GM13977 (cell line): ENCODE results near the gene FBLN2.

Experiments used
- DNase-seq: peaks from one replicate; pipeline ENCODE4 v3.0.0; 2012; ENCODE audit warnings: low spot score
- CTCF ChIP-seq: IDR thresholded peaks from 2 replicates; pipeline ENCODE4 v1.5.1; 2012; ENCODE audit warnings: mild to moderate bottlenecking, control low read depth; ENCODE audit not compliant: insufficient read depth; ENCODE audit errors: extremely low read depth, missing control alignments
- in situ Hi-C: fragments of 300-500 bp; cut with MboI; formaldehyde crosslinking; loops from one replicate; pipeline ENCODE4 v1.12.0; 2022; ENCODE audit warnings: low sequenced_read_pairs, low pct_unique_long_range_greater_than_20kb, mixed read lengths, inconsistent platforms; ENCODE audit not compliant: unreplicated experiment

FBLN2 gene

GRCh38 chr3:13525827-13526625 is 22.9 kb upstream of the FBLN2 start:
- TF ChIP-seq CTCF = no peak
- DNase-seq = no peak
- in situ Hi-C loops = no loop called here

- in situ Hi-C loops = no loop called here
- no peak for DNase-seq
- no peak for TF ChIP-seq CTCF
Measured at GRCh38 chr3:13526626-13526949, 22.3 kb upstream of the FBLN2 start.

GRCh38 chr3:13528217-13528867 is 20.6 kb upstream of the FBLN2 start:
- in situ Hi-C loops = no loop called here
- TF ChIP-seq CTCF = no peak
- no peak for DNase-seq

GRCh38 chr3:13529196-13530112 is 19.5 kb upstream of the FBLN2 start:
- DNase-seq = no peak
- TF ChIP-seq CTCF = no peak
- in situ Hi-C loops = no loop called here

- in situ Hi-C loops = no loop called here
- DNase-seq = no peak
- no peak for TF ChIP-seq CTCF
Measured at GRCh38 chr3:13530241-13531009, 18.5 kb upstream of the FBLN2 start.

- no peak for DNase-seq
- no peak for TF ChIP-seq CTCF
- in situ Hi-C loops = no loop called here
Measured at GRCh38 chr3:13532085-13532484, 16.8 kb upstream of the FBLN2 start.
